ENCODE measurements around the gene FLT1.

The FLT1 gene

GRCh38 chr13:28434926-28435325 lies 60.0 kb downstream of the FLT1 start:
- Histone ChIP-seq H3K4me2 (ENCODE audit: low read length) (no peak overlapping the region), H3K27me3 (ENCODE audit: control insufficient read depth, low read length) (peaks cover 13% of the 10 kb centered on the region), H3K4me1 (ENCODE audit: control insufficient read depth, low read length) (peaks cover 6% of the 10 kb centered on the region), H3K4me3 (ENCODE audit: low read length) (no peak overlapping the region), H4K20me1 (ENCODE audit: control insufficient read depth, insufficient read depth, low read depth, low read length) (no peaks in the 10 kb centered on the region), H3K79me2 (ENCODE audit: control insufficient read depth, low read length) (no peaks in the 10 kb centered on the region), H3K9me3 (ENCODE audit: control insufficient read depth, insufficient read depth, low read length) (no peaks in the 10 kb centered on the region), H3K9me2 (replicated peaks; ENCODE audit: control insufficient read depth, low read length) (no peaks in the 10 kb centered on the region), H3K27ac (ENCODE audit: low read depth, low read length) (no peak overlapping the region), H3K36me3 (ENCODE audit: control insufficient read depth, low read length) (no peaks in the 10 kb centered on the region), H3F3A (ENCODE audit: control insufficient read depth, insufficient read depth) (no peaks in the 10 kb centered on the region)
- TF ChIP-seq, protein P1, sequence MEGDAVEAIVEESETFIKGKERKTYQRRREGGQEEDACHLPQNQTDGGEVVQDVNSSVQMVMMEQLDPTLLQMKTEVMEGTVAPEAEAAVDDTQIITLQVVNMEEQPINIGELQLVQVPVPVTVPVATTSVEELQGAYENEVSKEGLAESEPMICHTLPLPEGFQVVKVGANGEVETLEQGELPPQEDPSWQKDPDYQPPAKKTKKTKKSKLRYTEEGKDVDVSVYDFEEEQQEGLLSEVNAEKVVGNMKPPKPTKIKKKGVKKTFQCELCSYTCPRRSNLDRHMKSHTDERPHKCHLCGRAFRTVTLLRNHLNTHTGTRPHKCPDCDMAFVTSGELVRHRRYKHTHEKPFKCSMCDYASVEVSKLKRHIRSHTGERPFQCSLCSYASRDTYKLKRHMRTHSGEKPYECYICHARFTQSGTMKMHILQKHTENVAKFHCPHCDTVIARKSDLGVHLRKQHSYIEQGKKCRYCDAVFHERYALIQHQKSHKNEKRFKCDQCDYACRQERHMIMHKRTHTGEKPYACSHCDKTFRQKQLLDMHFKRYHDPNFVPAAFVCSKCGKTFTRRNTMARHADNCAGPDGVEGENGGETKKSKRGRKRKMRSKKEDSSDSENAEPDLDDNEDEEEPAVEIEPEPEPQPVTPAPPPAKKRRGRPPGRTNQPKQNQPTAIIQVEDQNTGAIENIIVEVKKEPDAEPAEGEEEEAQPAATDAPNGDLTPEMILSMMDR (IDR thresholded peaks at IDR 0.05; ENCODE audit: low read depth, low read length, poor library complexity, severe bottlenecking), result no peak
- TF ChIP-seq EZH2phosphoT487 (IDR thresholded peaks at IDR 0.05; ENCODE audit: borderline replicate concordance, low read length), result no peak

- H3K4me3 ChIP-seq (ENCODE audit: low read length), result no peak overlapping the region
- no peaks in the 10 kb centered on the region for H3K36me3 ChIP-seq (ENCODE audit: control insufficient read depth, low read length)
- H3K9me2 ChIP-seq (replicated peaks; ENCODE audit: control insufficient read depth, low read length), result no peaks in the 10 kb centered on the region
- no peak overlapping the region for H3K4me2 ChIP-seq (ENCODE audit: low read length)
- H3K27ac ChIP-seq (ENCODE audit: low read depth, low read length), result no peak overlapping the region
- no peaks in the 10 kb centered on the region for H3K79me2 ChIP-seq (ENCODE audit: control insufficient read depth, low read length)
- peaks cover 13% of the 10 kb centered on the region for H3K27me3 ChIP-seq (ENCODE audit: control insufficient read depth, low read length)
- no peaks in the 10 kb centered on the region for H3F3A ChIP-seq (ENCODE audit: control insufficient read depth, insufficient read depth)
- H4K20me1 ChIP-seq (ENCODE audit: control insufficient read depth, insufficient read depth, low read depth, low read length), result no peaks in the 10 kb centered on the region
- peaks cover 20% of the 10 kb centered on the region for H3K4me1 ChIP-seq (ENCODE audit: control insufficient read depth, low read length)
- TF ChIP-seq, protein P1 (IDR thresholded peaks at IDR 0.05; ENCODE audit: low read depth, low read length, poor library complexity, severe bottlenecking), result no peak
- no peak for TF ChIP-seq EZH2phosphoT487 (IDR thresholded peaks at IDR 0.05; ENCODE audit: borderline replicate concordance, low read length)
- no peaks in the 10 kb centered on the region for H3K9me3 ChIP-seq (ENCODE audit: control insufficient read depth, insufficient read depth, low read length)
Measured at GRCh38 chr13:28432816-28433560, 61.9 kb downstream of the FLT1 start.

DNA sequence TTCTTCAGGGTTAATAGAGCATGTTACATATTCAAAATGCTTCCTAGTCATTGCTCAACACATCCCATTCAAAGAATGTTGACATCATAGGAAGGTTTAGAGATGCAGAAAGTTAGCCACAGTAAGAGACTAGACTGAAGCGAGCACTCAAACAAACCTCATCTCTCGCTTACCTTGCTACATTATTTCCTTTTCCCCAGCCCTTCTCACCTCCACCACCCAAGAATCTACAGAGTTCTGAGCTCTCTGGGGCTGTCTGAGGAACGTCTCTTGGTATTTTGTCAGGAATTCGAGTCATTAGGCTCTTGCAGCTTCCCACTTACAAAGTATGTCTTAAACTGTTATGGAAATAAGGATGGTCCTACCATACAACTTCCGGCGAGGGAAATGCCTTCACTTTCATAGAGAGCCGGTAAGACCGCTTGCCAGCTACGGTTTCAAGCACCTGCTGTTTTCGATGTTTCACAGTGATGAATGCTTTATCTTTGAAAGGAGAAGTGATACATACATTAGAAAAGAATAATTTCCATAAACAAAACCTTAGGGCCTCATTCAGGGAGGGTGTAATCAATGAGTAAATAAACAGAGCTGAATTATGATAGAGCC lies 65.1 kb downstream of the FLT1 start:
- TF ChIP-seq, protein P1 (IDR thresholded peaks at IDR 0.05; ENCODE audit: low read depth, low read length, poor library complexity, severe bottlenecking), result no peak
- TF ChIP-seq EZH2phosphoT487 (IDR thresholded peaks at IDR 0.05; ENCODE audit: borderline replicate concordance, low read length), result no peak
- peaks cover 20% of the 10 kb centered on the region for H3K4me1 ChIP-seq (ENCODE audit: control insufficient read depth, low read length)

More for the DNA sequence above, 65.1 kb downstream of the FLT1 start:
- H3F3A ChIP-seq (ENCODE audit: control insufficient read depth, insufficient read depth), result no peaks in the 10 kb centered on the region
- no peaks in the 10 kb centered on the region for H3K36me3 ChIP-seq (ENCODE audit: control insufficient read depth, low read length)
- peaks cover 3% of the 10 kb centered on the region; the same call in 1 of the 2 replicates for H3K27me3 ChIP-seq (ENCODE audit: control insufficient read depth, low read length)
- no peaks in the 10 kb centered on the region for H3K9me3 ChIP-seq (ENCODE audit: control insufficient read depth, insufficient read depth, low read length)
- no peaks in the 10 kb centered on the region for H3K79me2 ChIP-seq (ENCODE audit: control insufficient read depth, low read length)
- no peaks in the 10 kb centered on the region for H4K20me1 ChIP-seq (ENCODE audit: control insufficient read depth, insufficient read depth, low read depth, low read length)
- no peaks in the 10 kb centered on the region for H3K9me2 ChIP-seq (replicated peaks; ENCODE audit: control insufficient read depth, low read length)
- H3K4me3 ChIP-seq (ENCODE audit: low read length), result peak overlapping the region; percentile 55
- H3K4me2 ChIP-seq (ENCODE audit: low read length), result peak overlapping the region; percentile 69
- peak overlapping the region; percentile 40 for H3K27ac ChIP-seq (ENCODE audit: low read depth, low read length)

Data from DOHH2 (cell line).